Measurements from ENCODE around the gene COL23A1. TPM values are rescaled to one million over a fixed set of nuclear protein-coding genes. Genes with fewer than 3 reads are reported as not detected.

The COL23A1 gene
- total RNA-seq, 1 donor from 2014 or later = 75.2 TPM

DNA sequence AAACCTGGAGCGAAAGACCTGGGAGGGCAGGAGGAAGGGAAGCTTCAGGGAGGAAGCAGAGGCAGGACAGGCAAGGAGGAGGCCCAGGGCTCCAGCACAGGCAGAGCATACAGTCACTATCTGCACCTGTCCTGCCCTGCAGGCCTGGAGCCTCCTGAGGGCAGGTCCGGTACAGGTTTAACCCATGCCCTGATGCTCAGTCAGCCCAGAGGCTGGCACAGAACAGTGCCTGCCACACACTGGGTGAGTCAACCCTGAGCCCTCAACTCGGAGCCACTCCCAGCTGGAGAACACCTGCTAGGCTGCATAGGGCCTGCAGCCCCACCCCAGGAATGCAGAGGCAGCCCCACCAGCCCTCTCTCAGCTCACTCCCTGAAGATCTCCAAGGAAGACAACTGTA, 196.1 kb downstream of the COL23A1 start:
- Mint-ChIP-seq H3K36me3 (ENCODE audit: low read depth, unreplicated experiment) (peaks cover 8% of the 10 kb centered on the region), H3K4me1 (ENCODE audit: unreplicated experiment) (peaks cover 22% of the 10 kb centered on the region), H3K27me3 (ENCODE audit: unreplicated experiment) (peaks cover 17% of the 10 kb centered on the region), H3K27ac (ENCODE audit: unreplicated experiment) (no peak overlapping the region), H3K4me3 (ENCODE audit: unreplicated experiment) (no peak overlapping the region), H3K9me3 (ENCODE audit: unreplicated experiment) (no peaks in the 10 kb centered on the region)
- TF ChIP-seq, protein P1, sequence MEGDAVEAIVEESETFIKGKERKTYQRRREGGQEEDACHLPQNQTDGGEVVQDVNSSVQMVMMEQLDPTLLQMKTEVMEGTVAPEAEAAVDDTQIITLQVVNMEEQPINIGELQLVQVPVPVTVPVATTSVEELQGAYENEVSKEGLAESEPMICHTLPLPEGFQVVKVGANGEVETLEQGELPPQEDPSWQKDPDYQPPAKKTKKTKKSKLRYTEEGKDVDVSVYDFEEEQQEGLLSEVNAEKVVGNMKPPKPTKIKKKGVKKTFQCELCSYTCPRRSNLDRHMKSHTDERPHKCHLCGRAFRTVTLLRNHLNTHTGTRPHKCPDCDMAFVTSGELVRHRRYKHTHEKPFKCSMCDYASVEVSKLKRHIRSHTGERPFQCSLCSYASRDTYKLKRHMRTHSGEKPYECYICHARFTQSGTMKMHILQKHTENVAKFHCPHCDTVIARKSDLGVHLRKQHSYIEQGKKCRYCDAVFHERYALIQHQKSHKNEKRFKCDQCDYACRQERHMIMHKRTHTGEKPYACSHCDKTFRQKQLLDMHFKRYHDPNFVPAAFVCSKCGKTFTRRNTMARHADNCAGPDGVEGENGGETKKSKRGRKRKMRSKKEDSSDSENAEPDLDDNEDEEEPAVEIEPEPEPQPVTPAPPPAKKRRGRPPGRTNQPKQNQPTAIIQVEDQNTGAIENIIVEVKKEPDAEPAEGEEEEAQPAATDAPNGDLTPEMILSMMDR (IDR thresholded peaks at IDR 0.05; ENCODE audit: unreplicated experiment) = no peak
- no peak for DNase-seq (ENCODE audit: low spot score)

DNA sequence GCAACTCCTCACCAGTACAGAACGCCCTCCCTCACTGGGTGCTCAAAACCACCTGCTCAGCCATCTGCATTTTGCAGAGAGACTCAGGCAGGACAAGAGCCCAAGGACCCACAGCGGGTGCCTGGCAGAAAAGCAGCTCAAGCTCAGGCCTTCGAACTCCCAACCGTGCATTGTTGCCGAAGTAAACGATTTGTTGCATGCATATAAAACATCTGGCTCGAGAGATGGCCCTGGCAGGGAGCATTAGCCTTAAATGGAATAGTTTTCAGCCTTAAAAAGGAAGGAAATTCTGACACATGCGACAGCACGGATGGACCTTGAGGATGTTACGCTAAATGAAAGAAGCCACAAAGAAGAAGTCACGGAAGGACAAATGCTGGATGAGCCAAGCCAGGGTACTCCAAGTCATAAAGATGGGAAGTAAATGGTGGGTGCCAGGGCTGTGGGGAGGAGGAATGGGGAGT, 197.2 kb downstream of the COL23A1 start:
- peaks cover 28% of the 10 kb centered on the region for H3K4me1 Mint-ChIP-seq (ENCODE audit: unreplicated experiment)
- H3K36me3 Mint-ChIP-seq (ENCODE audit: low read depth, unreplicated experiment) = peaks cover 8% of the 10 kb centered on the region
- TF ChIP-seq, protein P1 (IDR thresholded peaks at IDR 0.05; ENCODE audit: unreplicated experiment) = no peak
- no peak overlapping the region for H3K27ac Mint-ChIP-seq (ENCODE audit: unreplicated experiment)
- no peak overlapping the region for H3K4me3 Mint-ChIP-seq (ENCODE audit: unreplicated experiment)
- H3K27me3 Mint-ChIP-seq (ENCODE audit: unreplicated experiment) = peaks cover 24% of the 10 kb centered on the region
- H3K9me3 Mint-ChIP-seq (ENCODE audit: unreplicated experiment) = no peaks in the 10 kb centered on the region
- no peak for DNase-seq (ENCODE audit: low spot score)

DNA sequence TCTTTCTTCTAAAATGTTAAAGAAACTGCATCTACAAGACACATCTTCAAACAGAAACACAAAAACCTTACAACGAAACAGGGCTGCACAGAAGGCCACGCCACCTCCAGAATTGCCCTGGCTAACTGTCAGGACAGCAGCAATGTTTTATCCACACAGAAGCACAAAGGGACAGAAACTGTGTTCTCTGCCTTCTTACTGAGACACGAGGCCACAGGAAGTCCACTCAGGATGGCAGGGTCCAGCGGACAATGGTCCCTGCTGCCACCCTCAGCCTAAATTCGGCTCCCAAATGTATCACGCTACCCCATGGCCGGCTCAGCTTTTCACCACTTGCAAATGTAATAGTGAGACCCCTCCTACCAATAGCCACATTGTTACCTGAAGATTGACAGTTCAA, 197.8 kb downstream of the COL23A1 start:
- Mint-ChIP-seq H3K4me3 (ENCODE audit: unreplicated experiment) (no peak overlapping the region), H3K27me3 (ENCODE audit: unreplicated experiment) (peaks cover 24% of the 10 kb centered on the region), H3K27ac (ENCODE audit: unreplicated experiment) (no peak overlapping the region), H3K4me1 (ENCODE audit: unreplicated experiment) (peaks cover 32% of the 10 kb centered on the region), H3K9me3 (ENCODE audit: unreplicated experiment) (no peaks in the 10 kb centered on the region), H3K36me3 (ENCODE audit: low read depth, unreplicated experiment) (peaks cover 7% of the 10 kb centered on the region)
- no peak for DNase-seq (ENCODE audit: low spot score)
- TF ChIP-seq, protein P1 (IDR thresholded peaks at IDR 0.05; ENCODE audit: unreplicated experiment) = no peak

DNA sequence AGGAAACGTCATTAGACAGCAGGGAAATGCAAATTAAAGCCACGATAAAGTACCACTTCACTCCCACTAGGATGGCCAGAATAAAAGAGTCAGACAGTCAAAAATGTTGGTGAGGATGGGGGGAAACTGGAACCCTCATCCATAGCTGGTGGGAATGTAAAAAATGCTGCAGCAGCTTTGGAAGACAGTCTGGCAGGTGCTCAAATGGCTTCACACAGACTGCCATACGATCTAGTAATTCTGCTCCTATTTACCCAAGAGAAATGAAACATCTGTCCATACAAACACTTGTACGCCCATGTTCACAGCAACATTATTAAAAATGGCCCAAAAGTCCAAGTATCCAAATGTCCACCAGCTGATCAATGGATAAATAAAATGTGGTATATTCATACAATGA, 198.7 kb downstream of the COL23A1 start:
- Mint-ChIP-seq H3K27me3 (ENCODE audit: unreplicated experiment) (peaks cover 24% of the 10 kb centered on the region), H3K9me3 (ENCODE audit: unreplicated experiment) (no peaks in the 10 kb centered on the region), H3K4me1 (ENCODE audit: unreplicated experiment) (peaks cover 38% of the 10 kb centered on the region), H3K4me3 (ENCODE audit: unreplicated experiment) (no peak overlapping the region), H3K36me3 (ENCODE audit: low read depth, unreplicated experiment) (peaks cover 3% of the 10 kb centered on the region), H3K27ac (ENCODE audit: unreplicated experiment) (no peak overlapping the region)
- DNase-seq (ENCODE audit: low spot score) = no peak
- TF ChIP-seq, protein P1 (IDR thresholded peaks at IDR 0.05; ENCODE audit: unreplicated experiment) = no peak

DNA sequence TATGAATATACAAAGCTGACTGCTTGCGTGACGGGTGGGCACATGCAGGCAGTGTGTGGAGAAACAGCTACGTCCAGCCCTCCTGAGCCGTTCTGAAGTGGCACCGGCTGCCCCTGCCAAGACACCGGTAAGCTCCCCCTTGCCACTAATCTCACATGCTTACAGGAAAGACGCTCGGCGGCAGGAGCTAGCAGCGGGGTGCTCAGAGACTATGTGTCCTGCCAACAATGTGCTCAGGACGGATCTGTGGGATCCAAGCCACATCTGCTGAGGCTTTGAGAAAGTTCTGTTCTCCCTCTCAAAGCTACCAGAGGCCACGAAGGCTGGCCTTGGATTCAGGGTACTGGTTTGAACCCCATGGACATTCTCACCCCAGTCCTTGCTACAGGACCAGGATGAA, 200.4 kb downstream of the COL23A1 start:
- TF ChIP-seq, protein P1 (IDR thresholded peaks at IDR 0.05; ENCODE audit: unreplicated experiment) = no peak
- Mint-ChIP-seq H3K4me1 (ENCODE audit: unreplicated experiment) (peaks cover 43% of the 10 kb centered on the region), H3K9me3 (ENCODE audit: unreplicated experiment) (no peaks in the 10 kb centered on the region), H3K4me3 (ENCODE audit: unreplicated experiment) (no peak overlapping the region), H3K36me3 (ENCODE audit: low read depth, unreplicated experiment) (peaks cover 3% of the 10 kb centered on the region), H3K27ac (ENCODE audit: unreplicated experiment) (no peak overlapping the region), H3K27me3 (ENCODE audit: unreplicated experiment) (peaks cover 24% of the 10 kb centered on the region)
- no peak for DNase-seq (ENCODE audit: low spot score)
